Left forelimb (tissue), 1 donor: ENCODE measurements around the gene NGFR.

Experiments used
- DNase-seq: peaks from one replicate; pipeline ENCODE4 v3.0.0-alpha.2; 2018; ENCODE audit warnings: low spot score

The NGFR gene

GRCh38 chr17:49469831-49470810 is 25.0 kb upstream of the NGFR start:
- DNase-seq = no peak

- DNase-seq = no peak
Observed at GRCh38 chr17:49471089-49471683, 23.9 kb upstream of the NGFR start.

DNA sequence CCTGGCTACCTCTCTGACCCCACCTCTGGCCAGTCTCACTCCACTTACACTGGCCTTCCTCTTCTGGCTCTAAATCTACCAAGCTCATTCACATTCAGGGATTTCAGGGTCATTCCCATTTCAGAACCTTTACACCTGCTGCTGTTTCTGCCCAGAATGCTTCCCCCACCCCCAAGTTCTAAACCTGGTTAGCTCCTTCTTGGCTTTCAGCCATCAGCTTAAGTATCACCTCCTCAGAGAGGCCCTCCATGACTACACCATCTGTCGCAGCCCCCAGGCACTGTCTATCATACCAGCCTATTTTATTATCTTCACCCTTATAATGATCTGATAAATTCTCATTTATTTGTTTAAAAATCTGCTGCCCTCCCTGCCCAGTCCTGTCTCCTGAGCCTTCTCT is 23.3 kb upstream of the NGFR start:
- DNase-seq = no peak

GRCh38 chr17:49472527-49472926 is 22.6 kb upstream of the NGFR start:
- DNase-seq = no peak

DNA sequence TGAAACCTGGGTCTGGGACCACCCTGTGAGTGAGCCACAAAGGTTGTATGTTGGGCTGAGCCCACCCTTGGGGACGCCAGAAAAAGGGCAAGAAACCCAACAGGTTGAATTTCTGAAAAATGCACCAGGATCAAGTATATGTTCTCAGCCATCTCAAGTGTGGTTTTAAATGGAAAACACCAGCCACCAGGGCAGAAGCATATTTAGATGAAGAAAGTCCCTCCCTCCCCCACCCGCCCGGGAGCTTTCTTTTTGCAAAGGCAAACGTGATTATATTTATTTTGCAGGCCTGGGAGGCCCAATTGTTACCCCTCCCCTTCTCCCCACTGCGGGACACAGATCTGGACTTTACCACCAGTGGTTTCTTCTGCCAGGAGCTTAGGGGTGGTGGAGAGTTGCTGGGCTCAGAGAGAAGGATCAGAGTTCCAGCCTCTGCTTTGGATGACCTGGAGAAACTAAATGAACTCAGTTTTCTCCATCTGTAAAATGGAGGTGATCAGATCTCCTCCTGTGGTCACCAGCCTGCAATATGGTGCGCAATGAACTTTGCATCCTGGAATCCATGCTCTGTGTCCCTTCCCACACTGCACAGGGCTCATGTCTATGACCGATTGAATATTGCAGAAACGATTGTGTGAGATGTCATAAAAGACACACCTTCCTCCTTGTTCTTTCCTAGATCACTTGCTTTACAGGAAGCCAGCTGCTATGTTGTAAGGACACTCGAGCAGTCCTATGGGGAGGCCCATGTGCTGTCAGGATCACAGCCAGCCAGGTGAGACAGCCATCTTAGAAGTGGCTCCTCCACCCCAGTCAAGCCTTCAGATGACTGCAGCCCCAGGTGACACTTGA is 21.0 kb upstream of the NGFR start:
- DNase-seq = no peak

DNA sequence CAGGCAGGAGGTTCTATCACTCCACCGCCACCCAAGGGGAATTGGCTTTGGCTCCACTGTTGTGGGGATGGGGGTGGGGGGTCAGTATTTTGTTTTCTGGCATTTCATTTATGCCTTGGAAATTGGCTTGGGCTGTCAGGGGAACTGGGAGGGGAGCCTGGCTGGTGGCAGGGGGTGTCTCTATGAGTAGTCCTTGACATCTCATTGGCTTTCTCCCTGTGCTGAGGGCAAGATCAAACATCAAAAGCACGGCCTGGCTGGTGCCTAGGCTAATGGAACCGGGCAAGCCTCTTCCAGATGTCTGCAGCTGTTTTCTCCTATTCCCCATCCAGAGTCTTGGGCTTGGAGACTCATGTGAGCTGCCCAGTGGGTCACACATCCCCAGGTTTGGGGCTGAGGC is 17.4 kb upstream of the NGFR start:
- no peak for DNase-seq

- DNase-seq = no peak
Observed at GRCh38 chr17:49480836-49481615, 14.1 kb upstream of the NGFR start.

DNA sequence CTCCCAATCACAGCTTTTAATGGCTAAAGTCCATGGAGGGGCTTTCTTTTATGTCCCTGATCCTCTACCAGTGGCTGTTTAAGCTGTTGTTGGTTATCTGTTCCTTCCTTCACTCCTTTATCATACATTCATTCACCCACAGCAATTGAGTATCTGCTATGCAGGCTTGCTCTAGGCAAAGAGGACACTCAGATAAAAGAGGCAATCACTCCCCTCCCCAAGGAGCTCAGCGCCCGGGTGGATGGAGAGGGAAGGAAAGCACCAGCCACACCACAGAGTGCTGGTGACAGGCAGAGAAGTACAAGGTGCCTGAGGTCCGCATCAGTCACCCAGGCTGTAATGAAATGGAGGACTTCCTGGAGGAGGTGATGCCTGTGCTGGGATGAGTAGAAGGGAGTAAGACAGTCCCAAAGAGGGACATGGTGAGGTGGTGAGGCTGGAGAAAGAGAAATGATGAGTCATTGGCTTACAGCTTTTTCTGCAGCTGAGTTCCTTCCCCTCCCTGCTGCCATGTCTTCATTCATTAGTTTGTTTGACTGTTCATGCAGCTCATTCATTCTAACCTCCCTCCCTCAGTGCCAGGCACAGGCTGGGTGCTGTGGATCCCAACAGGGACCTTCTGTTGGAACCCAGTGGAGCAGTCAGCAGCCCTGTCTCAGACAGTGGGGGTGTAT is 12.8 kb upstream of the NGFR start:
- DNase-seq = no peak

DNA sequence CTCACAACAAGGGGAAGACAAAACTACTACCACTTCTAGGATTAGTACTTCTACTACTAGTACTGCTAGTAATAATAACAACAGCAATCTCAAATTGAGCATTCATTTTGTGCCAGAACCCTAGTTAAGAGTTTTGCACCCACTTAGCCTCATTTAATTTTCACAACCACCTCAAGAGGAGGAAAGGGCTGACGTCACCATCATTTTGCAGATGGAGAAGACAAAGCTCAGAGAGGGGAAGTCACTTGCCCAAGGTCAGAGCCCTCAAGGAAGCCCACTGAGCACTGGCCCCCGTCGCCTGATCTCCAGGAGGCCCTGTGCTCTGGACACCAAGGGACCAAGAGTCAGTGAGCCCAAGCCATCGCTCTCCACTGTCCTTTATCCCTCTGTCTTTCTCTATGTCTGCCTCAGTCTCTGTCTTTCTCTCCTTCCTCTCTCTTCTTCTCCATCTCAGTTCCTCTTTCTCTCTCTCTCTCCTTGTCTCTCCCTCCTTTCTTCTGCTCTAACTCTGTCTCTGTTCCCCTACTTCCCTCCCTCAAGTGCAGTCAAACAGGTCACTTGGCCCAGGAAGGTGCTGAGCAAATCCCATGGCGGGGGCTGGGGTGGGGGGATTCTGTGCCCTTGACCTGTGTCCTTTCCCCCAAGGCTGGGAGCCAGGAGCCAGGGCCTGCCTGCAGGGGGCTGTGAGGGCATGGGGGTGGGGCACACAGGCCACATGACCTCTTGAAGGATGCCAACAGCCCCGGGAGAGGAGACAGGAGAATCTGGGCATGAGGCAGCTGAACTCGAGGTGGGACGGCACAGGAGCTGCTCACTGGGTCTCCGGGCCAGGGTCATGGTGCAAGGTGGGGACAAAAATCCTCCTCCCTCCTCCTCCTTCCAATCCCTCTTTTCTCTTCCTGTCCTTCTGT is 11.2 kb upstream of the NGFR start:
- DNase-seq = no peak

DNA sequence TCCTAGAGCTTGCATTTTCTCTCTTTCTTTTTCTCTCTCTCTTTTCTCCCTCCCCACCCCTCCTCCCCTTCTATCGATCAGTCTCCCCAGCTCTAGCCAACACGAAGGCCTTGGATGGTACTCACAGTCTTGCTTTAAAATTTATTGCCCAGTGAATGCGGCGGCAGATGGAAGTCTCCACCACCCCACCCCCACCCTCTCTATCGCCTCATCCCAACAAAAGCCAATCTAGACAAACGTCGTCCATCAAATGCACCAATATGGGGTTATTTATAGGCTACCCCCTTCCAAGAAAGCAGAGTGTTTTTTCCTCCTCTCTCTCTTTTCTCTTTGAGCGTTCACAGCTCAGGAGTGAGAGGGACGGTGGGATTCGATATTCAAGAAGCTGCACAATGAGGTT is 10.5 kb upstream of the NGFR start:
- no peak for DNase-seq

GRCh38 chr17:49486012-49486641 is 9.0 kb upstream of the NGFR start:
- no peak for DNase-seq

- DNase-seq = no peak
Observed at GRCh38 chr17:49487183-49487582, 7.9 kb upstream of the NGFR start.

DNA sequence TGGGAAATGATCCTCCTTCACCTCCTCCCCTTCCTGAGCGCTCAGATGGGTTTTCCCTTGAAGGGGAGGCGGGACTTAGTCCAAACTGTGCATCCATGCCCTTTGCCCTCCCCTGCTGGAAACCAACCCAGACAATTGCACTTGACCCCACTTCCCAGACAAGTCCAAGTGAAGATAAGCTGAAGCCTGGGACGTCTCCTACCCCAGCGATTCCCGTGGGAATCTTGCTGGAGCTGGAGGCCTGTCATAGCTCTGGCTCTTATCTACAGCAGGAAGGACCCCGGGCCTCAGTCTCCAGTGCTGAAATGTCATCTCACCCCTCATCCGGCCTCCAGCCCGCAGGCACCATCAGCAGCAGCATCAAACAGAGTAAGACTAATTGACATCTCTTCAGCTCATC is 6.5 kb upstream of the NGFR start:
- DNase-seq = no peak

DNA sequence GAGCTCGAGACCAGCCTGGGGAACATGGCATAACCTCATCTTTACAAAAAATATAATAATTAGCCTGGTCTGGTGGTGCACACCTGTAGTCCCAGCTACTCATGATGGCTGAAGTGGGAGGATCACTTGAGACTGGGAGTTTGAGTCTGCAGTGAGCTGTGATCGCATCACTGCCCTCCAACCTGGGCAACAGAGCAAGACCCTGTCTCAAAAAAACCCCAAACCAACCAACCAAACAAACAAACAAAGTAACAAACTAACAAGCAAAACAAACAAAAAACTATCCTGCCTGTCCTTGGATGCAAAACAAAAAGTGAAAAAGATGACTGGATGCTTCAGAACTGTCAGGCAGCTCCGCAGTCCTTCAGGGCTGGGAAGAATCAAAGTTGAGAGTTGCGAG is 5.7 kb upstream of the NGFR start:
- no peak for DNase-seq

GRCh38 chr17:49490276-49490675 is 4.8 kb upstream of the NGFR start:
- no peak for DNase-seq

GRCh38 chr17:49491192-49491769 is 3.8 kb upstream of the NGFR start:
- DNase-seq = no peak

DNA sequence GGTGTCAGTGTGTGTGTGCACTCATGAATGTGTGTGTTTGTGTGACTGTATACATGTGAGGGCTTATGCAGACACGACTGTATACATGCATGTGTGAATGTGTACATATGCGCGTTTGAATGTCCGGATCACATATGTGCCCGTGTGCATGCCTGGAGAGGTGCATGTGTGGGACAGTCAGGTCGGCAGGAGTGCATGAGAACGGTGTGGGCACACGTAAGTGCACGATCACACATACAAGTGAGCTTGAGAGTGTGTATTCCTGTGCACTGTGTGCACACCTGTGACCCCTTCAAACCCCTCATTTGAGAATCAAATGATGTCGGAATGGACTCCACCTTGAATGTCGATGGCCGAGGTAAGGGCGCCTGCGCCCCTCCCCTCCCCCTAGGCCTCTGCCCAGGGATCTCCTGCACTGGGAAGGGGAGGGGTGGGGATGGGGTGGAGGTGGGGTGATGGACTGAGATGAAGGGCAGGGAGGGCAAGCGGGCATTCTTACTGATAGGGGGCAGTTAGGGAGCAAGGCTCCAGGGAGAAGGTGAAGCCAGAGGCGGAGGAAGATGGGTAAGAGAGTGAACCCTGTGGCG is 601 bp upstream of the NGFR start:
- no peak for DNase-seq

GRCh38 chr17:49495842-49496182 is 719 bp downstream of the NGFR start:
- peak; percentile 69 for DNase-seq
